H9 (cell line): ENCODE results near the gene TM7SF3. TPM values are rescaled to one million over a fixed set of nuclear protein-coding genes. Genes with fewer than 3 reads are reported as not detected.

Experiments
- DNase-seq: peaks from one replicate; pipeline ENCODE4 v3.0.0-alpha.2; 2017
- H2AFZ ChIP-seq: one replicate; pipeline ENCODE4 v1.6.1; 2013; ENCODE audit warnings: mild to moderate bottlenecking, low read length, control low read depth, moderate library complexity
- H2AK5ac ChIP-seq: 2 replicates; pipeline ENCODE4 v1.6.1; 2013; ENCODE audit warnings: low read length, control low read depth, mixed read lengths; ENCODE audit not compliant: insufficient read length
- H2BK120ac ChIP-seq: one replicate; pipeline ENCODE4 v1.6.1; 2013; ENCODE audit warnings: low read depth, mild to moderate bottlenecking, low read length, control low read depth, inconsistent platforms; ENCODE audit not compliant: poor library complexity, severe bottlenecking
- H2BK12ac ChIP-seq: 2 replicates; pipeline ENCODE4 v1.6.1; 2013; ENCODE audit warnings: low read length, control low read depth, mixed read lengths, low read depth; ENCODE audit not compliant: insufficient read length
- H2BK15ac ChIP-seq: 2 replicates; pipeline ENCODE4 v1.6.1; 2013; ENCODE audit warnings: low read depth, low read length, control low read depth
- H2BK20ac ChIP-seq: one replicate; pipeline ENCODE4 v1.6.1; 2013; ENCODE audit warnings: low read depth, mild to moderate bottlenecking, low read length, control low read depth, inconsistent platforms; ENCODE audit not compliant: poor library complexity, severe bottlenecking
- H2BK5ac ChIP-seq: 2 replicates; pipeline ENCODE4 v1.6.1; 2013; ENCODE audit warnings: low read length, control low read depth, mixed read lengths; ENCODE audit not compliant: insufficient read length
- H3K14ac ChIP-seq: 2 replicates; pipeline ENCODE4 v1.6.1; 2013; ENCODE audit warnings: low read length, control low read depth; ENCODE audit not compliant: insufficient read depth
- H3K18ac ChIP-seq: 2 replicates; pipeline ENCODE4 v1.6.1; 2013; ENCODE audit warnings: low read depth, mild to moderate bottlenecking, mixed read lengths, low read length, control low read depth; ENCODE audit not compliant: insufficient read length
- H3K23ac ChIP-seq: 2 replicates; pipeline ENCODE4 v1.6.1; 2013; ENCODE audit warnings: low read length, control low read depth, mixed read lengths, low read depth; ENCODE audit not compliant: insufficient read length
- H3K23me2 ChIP-seq: 2 replicates; pipeline ENCODE4 v1.6.1; 2013; ENCODE audit warnings: low read depth, mild to moderate bottlenecking, mixed read lengths, low read length, control low read depth; ENCODE audit not compliant: insufficient read length, poor library complexity, severe bottlenecking
- H3K27ac ChIP-seq: 2 replicates; pipeline ENCODE4 v1.5.1; 2013; ENCODE audit warnings: low read length, control low read depth, mixed read lengths, low read depth; ENCODE audit not compliant: insufficient read length
- H3K27me3 ChIP-seq: 2 replicates; pipeline ENCODE4 v1.6.1; 2013; ENCODE audit warnings: low read length, control low read depth, inconsistent platforms; ENCODE audit not compliant: insufficient read depth
- H3K4ac ChIP-seq: 2 replicates; pipeline ENCODE4 v1.6.1; 2013; ENCODE audit warnings: low read depth, mild to moderate bottlenecking, control low read depth, inconsistent platforms, low read length, moderate library complexity
- H3K4me1 ChIP-seq: 2 replicates; pipeline ENCODE4 v1.6.1; 2013; ENCODE audit warnings: low read length, control low read depth, inconsistent platforms; ENCODE audit not compliant: insufficient read depth
- H3K4me2 ChIP-seq: 2 replicates; pipeline ENCODE4 v1.6.1; 2013; ENCODE audit warnings: low read length, control low read depth, mixed read lengths; ENCODE audit not compliant: insufficient read length, insufficient read depth
- H3K56ac ChIP-seq: 2 replicates; pipeline ENCODE4 v1.6.1; 2013; ENCODE audit warnings: low read depth, mild to moderate bottlenecking, mixed read lengths, low read length, control low read depth; ENCODE audit not compliant: insufficient read length
- H3K79me1 ChIP-seq: 2 replicates; pipeline ENCODE4 v1.6.1; 2013; ENCODE audit warnings: low read depth, mild to moderate bottlenecking, moderate library complexity, low read length, control low read depth, inconsistent platforms; ENCODE audit not compliant: insufficient read depth, poor library complexity, severe bottlenecking
- H3K79me2 ChIP-seq: 2 replicates; pipeline ENCODE4 v1.6.1; 2013; ENCODE audit warnings: low read length, control low read depth, inconsistent platforms; ENCODE audit not compliant: insufficient read depth
- H3K9ac ChIP-seq: 2 replicates; pipeline ENCODE4 v1.6.1; 2013; ENCODE audit warnings: low read length, control low read depth, mixed read lengths; ENCODE audit not compliant: insufficient read length; ENCODE audit errors: extremely low read depth
- H3K9me3 ChIP-seq: one replicate; pipeline ENCODE4 v1.6.1; 2013; ENCODE audit warnings: low read depth, low read length, inconsistent platforms; ENCODE audit not compliant: control insufficient read depth
- H3T11ph ChIP-seq: one replicate; pipeline ENCODE4 v1.6.1; 2013; ENCODE audit warnings: mild to moderate bottlenecking, low read length, control low read depth, inconsistent platforms
- H4K20me1 ChIP-seq: one replicate; pipeline ENCODE4 v1.6.1; 2013; ENCODE audit not compliant: control insufficient read depth, insufficient read length, insufficient read depth
- H4K5ac ChIP-seq: 2 replicates; pipeline ENCODE4 v1.6.1; 2013; ENCODE audit warnings: low read depth, mild to moderate bottlenecking, mixed read lengths, low read length, control low read depth; ENCODE audit not compliant: insufficient read length
- H4K8ac ChIP-seq: replicated peaks from 2 replicates; pipeline ENCODE4 v1.6.1; 2013; ENCODE audit warnings: low read length, control low read depth, mixed read lengths, low read depth; ENCODE audit not compliant: insufficient read length
- H4K91ac ChIP-seq: 2 replicates; pipeline ENCODE4 v1.6.1; 2013; ENCODE audit warnings: low read depth, mild to moderate bottlenecking, moderate library complexity, mixed read lengths, low read length, control low read depth; ENCODE audit not compliant: insufficient read length
- H3K27ac Mint-ChIP-seq, 3 experiments: 2 replicates in 2 of 3; 3 replicates in 1 of 3; pipeline ENCODE4 v1.8.0; 2020 to 2021; ENCODE audit warnings: mixed read lengths in 3 of 3, mild to moderate bottlenecking in 1 of 3, moderate library complexity in 1 of 3
- H3K27me3 Mint-ChIP-seq: 2 replicates; pipeline ENCODE4 v1.8.0; 2021; ENCODE audit warnings: low read depth, mild to moderate bottlenecking, moderate library complexity, mixed read lengths
- H3K36me3 Mint-ChIP-seq, 3 experiments: 2 replicates in 2 of 3; 3 replicates in 1 of 3; pipeline ENCODE4 v1.8.0; 2020 to 2021; ENCODE audit warnings: low read depth in 3 of 3, mixed read lengths in 3 of 3; ENCODE audit not compliant: insufficient read depth in 1 of 3
- H3K4me1 Mint-ChIP-seq, 2 experiments: 2 replicates each; pipeline ENCODE4 v1.8.0; 2020; ENCODE audit warnings: mixed read lengths in 2 of 2
- H3K4me3 Mint-ChIP-seq, 2 experiments: 2 replicates in 1 of 2; 3 replicates in 1 of 2; pipeline ENCODE4 v1.8.0; 2020 to 2021; ENCODE audit warnings: mild to moderate bottlenecking in 2 of 2, mixed read lengths in 2 of 2, moderate library complexity in 1 of 2
- H3K9me3 Mint-ChIP-seq, 2 experiments: 2 replicates in 1 of 2; 3 replicates in 1 of 2; pipeline ENCODE4 v1.8.0; 2020; ENCODE audit warnings: mild to moderate bottlenecking in 2 of 2, mixed read lengths in 2 of 2, moderate library complexity in 1 of 2
- WGBS: extraction: QIAGEN DNeasy Blood & Tissue Kit; methylation state at CpG from one replicate; pipeline ENCODE4 v1.1.7; 2013; ENCODE audit warnings: missing lambda C conversion rate, low lambda C conversion rate, mixed read lengths; ENCODE audit not compliant: insufficient read length; ENCODE audit errors: extremely low coverage; 5-methylcytosine and 5-hydroxymethylcytosine counted together
- total RNA-seq: library from RNA; stranded (reverse); gene quantifications from 2 replicates; pipeline ENCODE4 v1.2.1, GENCODE V29; 2021
- TF ChIP-seq, protein P1 (sequence below): fragments of 200-600 bp; sonication (generic); conservative IDR thresholded peaks from 3 replicates; pipeline ENCODE4 v1.8.0; 2021; ENCODE audit warnings: antibody characterized with exemption, mild to moderate bottlenecking

The TM7SF3 gene
- total RNA-seq, 1 experiment from 2014 or later = 74.9 TPM

GRCh38 chr12:26971963-26972362 lies 42.2 kb downstream of the TM7SF3 start:
- Histone ChIP-seq H3K23ac (no peak overlapping the region), H3K79me2 (no peaks in the 10 kb centered on the region), H2AFZ (no peak overlapping the region), H3K9me3 (no peaks in the 10 kb centered on the region), H4K5ac (no peak overlapping the region), H2BK20ac (no peak overlapping the region), H3K9ac (no peak overlapping the region), H3K23me2 (no peaks in the 10 kb centered on the region), H2BK12ac (no peak overlapping the region), H2BK15ac (no peak overlapping the region), H3K4ac (no peak overlapping the region), H3T11ph (no peak overlapping the region), H3K18ac (no peak overlapping the region), H4K20me1 (no peaks in the 10 kb centered on the region), H3K4me1 (no peaks in the 10 kb centered on the region), H3K14ac (no peak overlapping the region), H2AK5ac (no peak overlapping the region), H4K91ac (no peak overlapping the region), H3K27me3 (no peaks in the 10 kb centered on the region), H2BK120ac (no peak overlapping the region), H3K79me1 (no peaks in the 10 kb centered on the region), H3K56ac (no peak overlapping the region), H3K4me2 (no peak overlapping the region), H3K27ac (no peak overlapping the region), H2BK5ac (no peak overlapping the region), H4K8ac (no peak overlapping the region)
- Mint-ChIP-seq H3K4me3 (no peak overlapping the region), H3K27me3 (no peaks in the 10 kb centered on the region), H3K36me3 (peaks cover 2 to 50% (median 28%) of the 10 kb centered on the region in 3 experiments; a peak in 5 of 7 replicates), H3K9me3 (no peaks in the 10 kb centered on the region), H3K4me1 (no peaks in the 10 kb centered on the region), H3K27ac (no peak overlapping the region)
- TF ChIP-seq, protein P1, sequence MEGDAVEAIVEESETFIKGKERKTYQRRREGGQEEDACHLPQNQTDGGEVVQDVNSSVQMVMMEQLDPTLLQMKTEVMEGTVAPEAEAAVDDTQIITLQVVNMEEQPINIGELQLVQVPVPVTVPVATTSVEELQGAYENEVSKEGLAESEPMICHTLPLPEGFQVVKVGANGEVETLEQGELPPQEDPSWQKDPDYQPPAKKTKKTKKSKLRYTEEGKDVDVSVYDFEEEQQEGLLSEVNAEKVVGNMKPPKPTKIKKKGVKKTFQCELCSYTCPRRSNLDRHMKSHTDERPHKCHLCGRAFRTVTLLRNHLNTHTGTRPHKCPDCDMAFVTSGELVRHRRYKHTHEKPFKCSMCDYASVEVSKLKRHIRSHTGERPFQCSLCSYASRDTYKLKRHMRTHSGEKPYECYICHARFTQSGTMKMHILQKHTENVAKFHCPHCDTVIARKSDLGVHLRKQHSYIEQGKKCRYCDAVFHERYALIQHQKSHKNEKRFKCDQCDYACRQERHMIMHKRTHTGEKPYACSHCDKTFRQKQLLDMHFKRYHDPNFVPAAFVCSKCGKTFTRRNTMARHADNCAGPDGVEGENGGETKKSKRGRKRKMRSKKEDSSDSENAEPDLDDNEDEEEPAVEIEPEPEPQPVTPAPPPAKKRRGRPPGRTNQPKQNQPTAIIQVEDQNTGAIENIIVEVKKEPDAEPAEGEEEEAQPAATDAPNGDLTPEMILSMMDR = no peak
- WGBS = no CpG with 5 or more reads among the region's 2 CpGs
- no peak for DNase-seq
